CD14-positive monocyte (primary cell): ENCODE data around the gene PODN. TPM values are rescaled to one million over a fixed set of nuclear protein-coding genes. Genes with fewer than 3 reads are reported as not detected.

Experiments used
- DNase-seq, 3 donors: peaks; one replicate each; pipeline ENCODE4 v3.0.0-alpha.2; 2011 to 2022
- H2AFZ ChIP-seq: 2 replicates; pipeline ENCODE4 v1.6.0; 2012; ENCODE audit warnings: mild to moderate bottlenecking, low read depth, low read length, inconsistent platforms; ENCODE audit not compliant: insufficient read depth, poor library complexity, severe bottlenecking
- H3K27ac ChIP-seq, 2 donors: 1 replicate in 1 of 2; 2 replicates in 1 of 2; pipeline ENCODE4 v1.5.1; 2012 to 2013; ENCODE audit warnings: low read length in 2 of 2, control low read depth in 1 of 2, inconsistent platforms in 1 of 2, low read depth in 1 of 2, mild to moderate bottlenecking in 1 of 2
- H3K27me3 ChIP-seq, 2 donors: one replicate each; pipeline versions ENCODE4 v1.6.0 to v1.6.1; 2011 to 2013; ENCODE audit warnings: low read length in 2 of 2; ENCODE audit not compliant: control insufficient read depth in 2 of 2, insufficient read depth in 2 of 2
- H3K36me3 ChIP-seq, 2 donors: replicated peaks in 1 of 2; 1 replicate in 1 of 2; 2 replicates in 1 of 2; pipeline versions ENCODE4 v1.5.1 to v1.6.1; 2012 to 2013; ENCODE audit warnings: low read length in 2 of 2, control low read depth in 1 of 2, inconsistent platforms in 1 of 2, mild to moderate bottlenecking in 1 of 2; ENCODE audit not compliant: insufficient read depth in 2 of 2, control insufficient read depth in 1 of 2
- H3K4me1 ChIP-seq, 2 donors: 1 replicate in 1 of 2; 2 replicates in 1 of 2; pipeline versions ENCODE4 v1.5.1 to v1.6.1; 2012 to 2013; ENCODE audit warnings: low read length in 2 of 2, control low read depth in 1 of 2, inconsistent platforms in 1 of 2, mild to moderate bottlenecking in 1 of 2, moderate library complexity in 1 of 2; ENCODE audit not compliant: insufficient read depth in 2 of 2, control insufficient read depth in 1 of 2
- H3K4me2 ChIP-seq: replicated peaks from 2 replicates; pipeline ENCODE3; 2012; ENCODE audit warnings: low read length, moderate library complexity, mild to moderate bottlenecking; ENCODE audit not compliant: poor library complexity, severe bottlenecking; ENCODE audit errors: extremely low read depth
- H3K4me3 ChIP-seq, 3 experiments: fragments of 200-600 bp in 1 of 3; sonication (generic) in 1 of 3; replicated peaks in 1 of 3; 1 replicate in 2 of 3; 2 replicates in 1 of 3; pipeline ENCODE4 v1.5.1; 2011 to 2013; ENCODE audit warnings: low read length in 3 of 3, mild to moderate bottlenecking in 3 of 3, control low read depth in 2 of 3, low read depth in 2 of 3, inconsistent platforms in 1 of 3, moderate library complexity in 1 of 3
- H3K79me2 ChIP-seq: 2 replicates; pipeline ENCODE4 v1.6.0; 2012; ENCODE audit warnings: mild to moderate bottlenecking, control low read depth, inconsistent platforms, low read length, moderate library complexity; ENCODE audit not compliant: insufficient read depth
- H3K9ac ChIP-seq: 2 replicates; pipeline ENCODE4 v1.6.0; 2017; ENCODE audit warnings: low read length, mild to moderate bottlenecking; ENCODE audit not compliant: insufficient read depth, poor library complexity, severe bottlenecking
- H3K9me3 ChIP-seq, 2 donors: replicated peaks in 1 of 2; 1 replicate in 1 of 2; 2 replicates in 1 of 2; pipeline versions ENCODE4 v1.5.1 to v1.6.1; 2012 to 2013; ENCODE audit warnings: low read length in 2 of 2, control low read depth in 1 of 2; ENCODE audit not compliant: control insufficient read depth in 1 of 2, insufficient read depth in 1 of 2
- H4K20me1 ChIP-seq: 2 replicates; pipeline ENCODE4 v1.6.0; 2012; ENCODE audit warnings: mild to moderate bottlenecking, low read length, control low read depth, moderate library complexity; ENCODE audit not compliant: insufficient read depth
- H3K27ac Mint-ChIP-seq, 7 donors: one replicate each; pipeline ENCODE4 v1.8.0; 2020; ENCODE audit warnings: mild to moderate bottlenecking in 7 of 7, mixed read lengths in 7 of 7, moderate library complexity in 6 of 7, inconsistent platforms in 2 of 7
- H3K27me3 Mint-ChIP-seq, 3 donors: one replicate each; pipeline ENCODE4 v1.8.0; 2021 to 2022; ENCODE audit warnings: low read depth in 3 of 3, mild to moderate bottlenecking in 3 of 3, mixed read lengths in 3 of 3, moderate library complexity in 3 of 3, inconsistent platforms in 1 of 3
- H3K36me3 Mint-ChIP-seq, 2 donors: one replicate each; pipeline ENCODE4 v1.8.0; 2020; ENCODE audit warnings: mixed read lengths in 2 of 2, inconsistent platforms in 1 of 2, mild to moderate bottlenecking in 1 of 2
- H3K4me1 Mint-ChIP-seq: one replicate; pipeline ENCODE4 v1.8.0; 2020; ENCODE audit warnings: mild to moderate bottlenecking, mixed read lengths
- H3K4me3 Mint-ChIP-seq, 2 donors: one replicate each; pipeline ENCODE4 v1.8.0; 2020; ENCODE audit warnings: mild to moderate bottlenecking in 2 of 2, mixed read lengths in 2 of 2, moderate library complexity in 1 of 2
- H3K9me3 Mint-ChIP-seq, 7 donors: one replicate each; pipeline ENCODE4 v1.8.0; 2020 to 2022; ENCODE audit warnings: mixed read lengths in 7 of 7, mild to moderate bottlenecking in 6 of 7, moderate library complexity in 6 of 7, inconsistent platforms in 2 of 7
- CTCF ChIP-seq: fragments of 200-600 bp; IDR thresholded peaks from one replicate; pipeline ENCODE4 v1.8.0; 2022; ENCODE audit warnings: antibody characterized with exemption, mild to moderate bottlenecking
- WGBS: methylation state at CpG from one replicate; pipeline ENCODE4 v1.1.5; 2013; ENCODE audit warnings: missing lambda C conversion rate; ENCODE audit not compliant: insufficient coverage; 5-methylcytosine and 5-hydroxymethylcytosine counted together
- intact Hi-C, 2 donors: fragments of 100-400 bp; cut with micrococcal nuclease; formaldehyde crosslinking; loops; one replicate each; pipeline versions ENCODE4 v1.15.0 to v1.15.1; 2023
- polyA plus RNA-seq, 3 donors: library from polyadenylated mRNA; depleted of rRNA in 1 of 3; unstranded in 2 of 3; stranded (reverse) in 1 of 3; fragments of 300-500 nt in 2 of 3; fragments of >200 nt in 1 of 3; fragmentation: Illumina TruSeq in 2 of 3; gene quantifications; 1 replicate in 2 of 3; 2 replicates in 1 of 3; pipeline ENCODE4 v1.2.3, GENCODE V29; 2012 to 2021

The PODN gene
- polyA plus RNA-seq, 3 donors = not detected

- no peak overlapping the region for H2AFZ ChIP-seq
- no peak for DNase-seq
- intact Hi-C loops = no loop called here
- H3K4me1 Mint-ChIP-seq = peaks cover 2% of the 10 kb centered on the region
- no peak overlapping the region for H3K4me2 ChIP-seq
- no peak overlapping the region for H3K27ac Mint-ChIP-seq
- WGBS = 87% methylated on average over 6 of the region's 9 CpGs
- peaks cover 2 to 6% (median 3%) of the 10 kb centered on the region in 3 donors for H3K27me3 Mint-ChIP-seq
- H3K4me3 Mint-ChIP-seq = no peak overlapping the region
- no peaks in the 10 kb centered on the region for H3K9me3 ChIP-seq
- no peak overlapping the region for H3K27ac ChIP-seq
- H4K20me1 ChIP-seq = no peaks in the 10 kb centered on the region
- H3K9me3 Mint-ChIP-seq = peaks cover 0 to 7% (median 0%) of the 10 kb centered on the region in 7 donors
- no peaks in the 10 kb centered on the region for H3K79me2 ChIP-seq
- H3K9ac ChIP-seq = no peak overlapping the region
- no peaks in the 10 kb centered on the region for H3K27me3 ChIP-seq
- no peaks in the 10 kb centered on the region for H3K36me3 ChIP-seq
- H3K4me3 ChIP-seq = no peak overlapping the region
- no peak for TF ChIP-seq CTCF
- H3K36me3 Mint-ChIP-seq = no peaks in the 10 kb centered on the region
- peaks cover 2 to 3% of the 10 kb centered on the region in 2 donors for H3K4me1 ChIP-seq
These were observed 54.3 kb downstream of the PODN start for GRCh38 chr1:53116307-53116810.

GRCh38 chr1:53116933-53117600 is 55.1 kb downstream of the PODN start:
- Mint-ChIP-seq H3K27ac (no peak overlapping the region), H3K27me3 (peaks cover 2 to 6% (median 3%) of the 10 kb centered on the region in 3 donors)

More at GRCh38 chr1:53116933-53117600, 55.1 kb downstream of the PODN start:
- H3K4me2 ChIP-seq = no peak overlapping the region
- no peaks in the 10 kb centered on the region for H3K36me3 ChIP-seq
- WGBS = 94% methylated on average over 9 of the region's 11 CpGs
- no peak overlapping the region for H3K27ac ChIP-seq
- Mint-ChIP-seq H3K36me3 (no peaks in the 10 kb centered on the region), H3K9me3 (peaks cover 0 to 6% (median 0%) of the 10 kb centered on the region in 7 donors), H3K4me3 (no peak overlapping the region), H3K4me1 (no peaks in the 10 kb centered on the region)
- H3K79me2 ChIP-seq = no peaks in the 10 kb centered on the region
- no peak overlapping the region for H3K9ac ChIP-seq
- no peak for DNase-seq
- H2AFZ ChIP-seq = no peak overlapping the region
- H3K4me1 ChIP-seq = no peaks in the 10 kb centered on the region
- H3K9me3 ChIP-seq = no peaks in the 10 kb centered on the region
- no peaks in the 10 kb centered on the region for H4K20me1 ChIP-seq
- intact Hi-C loops = no loop called here
- no peaks in the 10 kb centered on the region for H3K27me3 ChIP-seq
- no peak for TF ChIP-seq CTCF
- no peak overlapping the region for H3K4me3 ChIP-seq
